Amniotic stem cell (primary cell): ENCODE data around the gene INPP5A.

ENCODE experiments used
- DNase-seq: peaks from one replicate; lab custom pipeline; 2025; lab: John Stamatoyannopoulos, UW

Gene INPP5A

GRCh38 chr10:132519382-132520176 is 18.0 kb upstream of the INPP5A start:
- DNase-seq, result no peak

DNA sequence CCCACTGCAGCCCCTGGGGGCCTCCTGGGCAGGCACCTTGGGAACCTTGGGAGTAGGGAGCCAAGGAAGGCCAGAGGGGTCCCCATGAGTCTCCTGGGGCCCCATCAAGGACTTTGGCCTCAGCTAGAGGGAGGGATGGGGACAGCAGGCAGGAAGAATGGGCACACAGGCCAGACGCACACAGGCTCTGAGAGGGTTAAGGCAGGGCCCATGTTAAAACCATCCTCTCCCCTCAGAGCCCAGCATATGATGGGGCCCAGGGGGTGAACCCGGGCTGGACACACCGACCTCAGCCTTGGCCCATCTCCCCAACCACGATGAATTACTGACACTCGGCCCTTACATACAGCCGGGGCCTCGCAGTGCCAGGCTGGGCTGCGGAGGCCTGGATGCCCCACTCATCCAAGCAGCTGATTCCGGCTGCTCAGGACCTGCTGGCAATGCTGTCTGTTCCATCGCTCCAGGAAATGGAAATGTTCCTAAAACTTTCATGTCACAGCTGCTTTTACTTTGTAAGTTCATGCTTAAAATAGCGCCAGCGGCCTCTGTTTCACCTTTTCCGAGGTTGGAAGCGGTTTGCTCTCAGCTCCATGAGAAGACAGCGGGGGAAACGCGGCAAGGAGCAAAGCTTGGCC is 17.3 kb upstream of the INPP5A start:
- DNase-seq, result peak; percentile 19

DNA sequence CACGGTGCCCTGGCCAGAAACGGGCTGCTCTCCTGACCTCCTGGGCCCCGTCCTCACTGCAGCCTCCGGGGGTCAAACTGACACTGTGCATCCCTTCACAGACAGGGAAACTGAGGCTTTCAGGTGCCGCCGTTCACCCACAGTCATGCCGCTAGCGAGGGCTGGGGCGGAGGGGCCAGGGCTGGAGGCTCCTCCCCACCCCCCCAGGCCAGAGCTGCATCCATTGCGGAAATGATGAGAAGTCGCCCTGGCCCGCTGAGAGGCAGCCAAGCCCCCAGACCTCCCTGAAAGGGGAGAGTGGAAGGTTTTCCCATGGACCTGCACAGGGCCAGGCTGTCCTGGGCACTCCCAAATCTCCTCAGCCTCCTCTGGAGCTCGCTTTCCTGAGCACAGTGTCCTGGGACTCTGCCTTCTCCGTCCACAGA is 16.5 kb upstream of the INPP5A start:
- no peak for DNase-seq

GRCh38 chr10:132521466-132522102 is 16.0 kb upstream of the INPP5A start:
- no peak for DNase-seq

GRCh38 chr10:132522521-132523411 is 14.8 kb upstream of the INPP5A start:
- DNase-seq, result no peak

GRCh38 chr10:132523561-132524442 is 13.8 kb upstream of the INPP5A start:
- no peak for DNase-seq

DNA sequence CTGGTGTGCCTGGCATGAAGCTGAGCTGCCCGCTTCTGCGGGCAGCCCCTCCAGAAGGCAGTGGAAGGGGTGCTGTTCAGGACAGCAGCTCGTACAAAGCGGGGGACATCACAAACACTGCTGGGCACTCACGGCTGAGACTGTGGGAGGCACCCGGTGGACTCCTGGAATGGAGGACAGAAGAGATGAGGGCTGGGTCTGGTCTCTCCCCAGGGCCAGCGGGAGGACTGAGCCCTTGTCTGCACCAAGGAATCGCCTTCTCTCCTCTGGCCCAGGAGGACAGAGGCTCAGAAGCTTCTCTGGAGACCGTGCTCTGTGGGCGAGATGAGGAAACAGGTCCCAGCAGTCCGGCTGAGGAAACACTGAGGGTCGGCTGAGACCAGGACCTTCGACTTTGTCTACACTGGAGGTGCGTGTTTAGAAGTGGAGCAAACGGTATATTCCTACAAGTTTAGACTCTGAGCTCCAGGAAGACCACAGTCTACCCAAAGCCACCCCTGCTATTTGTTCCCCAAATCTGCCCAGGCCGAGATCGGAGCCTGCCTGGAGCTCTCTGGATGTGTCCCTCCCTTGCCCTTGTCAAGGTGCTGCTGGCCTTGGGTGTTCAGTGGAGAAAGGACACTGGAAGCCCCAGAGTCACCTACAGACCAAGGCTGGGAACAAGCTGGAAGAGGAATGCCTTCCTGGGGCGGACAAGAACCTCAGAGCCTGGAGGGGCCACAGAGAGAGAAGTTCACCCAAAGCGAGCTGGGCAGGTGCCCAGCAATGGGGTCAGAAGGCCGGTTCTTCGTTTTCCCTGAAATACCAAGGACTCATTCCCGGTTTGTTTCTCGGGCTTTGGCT is 12.9 kb upstream of the INPP5A start:
- no peak for DNase-seq

- peak; percentile 79 for DNase-seq
Observed at GRCh38 chr10:132526676-132527075, 10.9 kb upstream of the INPP5A start.

DNA sequence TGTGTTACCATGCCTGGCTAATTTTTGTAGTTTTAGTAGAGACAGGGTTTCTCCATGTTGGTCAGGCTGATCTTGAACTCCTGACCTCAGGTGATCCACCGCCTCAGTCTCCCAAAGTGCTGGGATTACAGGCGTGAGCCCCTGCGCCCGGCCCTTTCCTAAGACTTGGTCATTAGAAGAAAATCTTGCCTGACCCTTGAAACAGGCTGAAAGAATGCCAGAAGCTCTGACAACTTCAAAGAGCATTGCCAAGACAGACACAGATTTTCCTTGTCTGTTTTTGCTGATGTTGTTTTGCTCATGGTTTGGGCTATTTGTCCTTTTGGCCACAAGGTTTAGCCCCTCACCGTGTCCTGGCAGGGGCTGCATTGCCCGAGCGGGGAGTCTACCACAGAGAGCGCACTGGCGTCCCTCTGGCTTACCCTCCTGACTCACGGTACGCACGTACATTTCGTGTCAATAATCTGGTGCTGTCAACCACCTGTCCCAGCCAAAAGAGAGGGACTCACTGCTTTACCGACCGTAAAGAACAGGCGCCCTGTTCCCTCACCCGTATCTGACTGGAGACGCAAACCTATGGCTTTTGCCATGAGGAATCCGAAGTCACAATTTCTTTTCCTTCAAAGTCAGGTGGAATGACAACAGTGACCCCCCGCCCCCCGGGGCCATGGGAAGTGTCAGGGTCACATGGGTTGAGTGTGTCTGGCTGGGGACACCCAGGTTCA is 10.1 kb upstream of the INPP5A start:
- DNase-seq, result no peak

GRCh38 chr10:132528064-132528691 is 9.4 kb upstream of the INPP5A start:
- no peak for DNase-seq

DNA sequence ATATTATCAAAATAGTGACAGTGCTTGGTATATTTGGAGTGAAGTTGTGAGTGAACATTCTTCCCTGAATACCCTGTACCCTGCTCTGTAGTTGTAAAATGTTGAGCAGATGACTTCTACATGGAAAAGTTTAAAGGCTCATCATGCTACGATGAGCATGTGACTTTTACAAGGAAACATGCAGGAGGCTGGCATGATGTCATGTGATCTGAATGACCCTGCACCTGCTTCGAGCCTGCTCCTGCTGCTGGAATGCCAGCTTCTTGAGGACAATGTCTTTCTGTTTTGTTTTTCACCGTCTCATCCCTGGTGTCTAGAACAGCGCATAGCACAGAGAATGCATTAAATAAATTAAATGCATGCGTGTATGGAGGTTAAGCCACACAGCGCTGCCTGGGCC is 5.4 kb upstream of the INPP5A start:
- DNase-seq, result no peak

DNA sequence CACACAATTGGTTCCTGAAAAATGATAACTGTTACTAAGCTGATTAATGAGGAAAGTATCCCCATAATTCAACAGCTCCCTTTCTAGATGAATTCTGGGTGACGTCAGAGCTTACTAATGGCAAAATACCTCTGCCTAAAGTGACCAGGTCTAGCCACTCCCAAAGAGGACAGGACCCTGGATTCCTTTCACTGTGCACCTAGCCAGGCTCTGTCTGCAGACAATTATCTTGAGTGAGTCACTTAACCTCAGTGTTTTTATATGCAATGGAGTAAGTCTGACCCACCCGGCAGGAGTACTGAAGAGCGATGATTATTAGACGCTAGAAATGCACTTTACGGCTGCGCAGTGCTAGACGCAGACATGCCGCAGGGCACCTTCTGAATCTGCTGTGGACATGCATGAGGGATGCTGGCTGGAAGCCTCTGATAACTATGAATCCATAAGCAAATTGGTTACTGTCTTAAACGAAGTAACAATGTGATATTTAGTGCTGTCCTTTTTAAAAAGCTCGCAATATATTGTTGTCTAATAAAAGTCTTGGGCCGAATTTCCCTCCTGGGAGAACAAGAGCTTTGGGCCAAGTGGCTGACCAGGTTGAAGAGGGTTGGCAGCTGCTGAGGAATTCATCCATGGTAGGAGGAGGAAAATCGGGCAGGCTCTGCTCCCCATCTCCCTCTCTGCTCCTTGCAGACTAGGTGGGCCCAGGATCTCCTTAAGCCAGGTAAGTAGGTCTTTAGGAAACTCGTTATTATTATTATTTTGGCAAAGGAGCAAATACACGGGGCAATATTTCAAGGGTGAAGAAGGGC is 4.6 kb upstream of the INPP5A start:
- DNase-seq, result peak; percentile 92

- no peak for DNase-seq
Observed at GRCh38 chr10:132533571-132534260, 3.9 kb upstream of the INPP5A start.

GRCh38 chr10:132534391-132535064 is 3.1 kb upstream of the INPP5A start:
- DNase-seq, result no peak

DNA sequence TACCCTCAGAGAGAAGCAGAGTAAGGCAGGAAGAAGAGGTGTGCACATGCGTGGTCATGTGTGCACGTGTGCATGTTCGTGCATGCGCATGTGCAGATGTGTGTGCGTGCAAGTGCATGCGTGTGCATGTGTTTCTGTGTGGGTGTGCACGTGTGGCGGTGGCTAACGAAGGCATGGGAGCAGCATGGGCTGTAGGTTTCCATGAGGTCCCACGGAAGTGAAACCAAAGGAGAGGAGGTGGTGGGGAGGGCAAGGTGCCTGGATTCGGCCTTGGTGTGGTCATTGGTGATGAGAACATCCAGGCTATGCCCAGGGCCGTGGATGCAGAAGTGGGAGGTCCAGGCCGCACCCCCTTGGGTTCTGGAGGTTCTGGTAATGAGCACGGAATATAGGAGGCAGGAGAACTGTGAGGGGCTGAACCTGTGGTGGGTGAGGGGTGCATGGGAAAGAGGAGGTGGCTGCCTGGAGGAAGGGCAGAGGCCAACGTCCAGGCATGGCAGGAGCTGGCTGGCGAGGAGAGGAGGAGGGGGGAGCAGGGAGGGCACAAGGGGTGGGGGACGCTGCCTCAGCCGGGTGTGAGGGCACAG is 2.4 kb upstream of the INPP5A start:
- no peak for DNase-seq

GRCh38 chr10:132536241-132536876 is 1.2 kb upstream of the INPP5A start:
- no peak for DNase-seq
